ENCODE measurements around the gene MAVS.

The MAVS gene

GRCh38 chr20:3804254-3804751 lies 42.3 kb upstream of the MAVS start:
- H4K20me1 ChIP-seq (ENCODE audit: insufficient read depth, low read length) = peaks cover 24% of the 10 kb centered on the region
- no peak overlapping the region for H3K4me3 ChIP-seq (ENCODE audit: low read depth in 1 of 2, low read length in 2 of 2)
- peaks cover 69% of the 10 kb centered on the region for H3K36me3 ChIP-seq (ENCODE audit: insufficient read depth, low read length)
- no peak overlapping the region for H3K27ac ChIP-seq (ENCODE audit: low read length)
- peaks cover 12% of the 10 kb centered on the region for H3K79me2 ChIP-seq (ENCODE audit: insufficient read depth, low read length)
- TF ChIP-seq EZH2 (IDR thresholded peaks at IDR 0.05; ENCODE audit: borderline replicate concordance, low read depth, low read length, severe bottlenecking) = no peak
- no peak for TF ChIP-seq CTCF (IDR thresholded peaks at IDR 0.05; ENCODE audit: borderline replicate concordance, extremely low read depth, low read length, poor library complexity, severe bottlenecking)
- H2AFZ ChIP-seq (ENCODE audit: low read depth, low read length) = no peak overlapping the region
- no peak overlapping the region for H3K4me2 ChIP-seq (ENCODE audit: insufficient read depth, low read length)
- no peaks in the 10 kb centered on the region for H3K9me3 ChIP-seq (ENCODE audit: insufficient read depth, low read length, severe bottlenecking)
- no peak overlapping the region for H3K9ac ChIP-seq (ENCODE audit: low read depth, low read length)
- no peak for DNase-seq
- no peak for ATAC-seq (ENCODE audit: insufficient read depth, low read depth)
- no peaks in the 10 kb centered on the region for H3K27me3 ChIP-seq (ENCODE audit: insufficient read depth, low read length, poor library complexity)
- peaks cover 13% of the 10 kb centered on the region for H3K4me1 ChIP-seq (ENCODE audit: insufficient read depth, low read length)

- peaks cover 8% of the 10 kb centered on the region for H3K79me2 ChIP-seq (ENCODE audit: insufficient read depth, low read length)
- H3K27me3 ChIP-seq (ENCODE audit: insufficient read depth, low read length, poor library complexity) = no peaks in the 10 kb centered on the region
- H3K27ac ChIP-seq (ENCODE audit: low read length) = no peak overlapping the region
- no peak for TF ChIP-seq CTCF (IDR thresholded peaks at IDR 0.05; ENCODE audit: borderline replicate concordance, extremely low read depth, low read length, poor library complexity, severe bottlenecking)
- no peak for TF ChIP-seq EZH2 (IDR thresholded peaks at IDR 0.05; ENCODE audit: borderline replicate concordance, low read depth, low read length, severe bottlenecking)
- no peak overlapping the region for H2AFZ ChIP-seq (ENCODE audit: low read depth, low read length)
- H3K4me2 ChIP-seq (ENCODE audit: insufficient read depth, low read length) = no peak overlapping the region
- no peaks in the 10 kb centered on the region for H3K9me3 ChIP-seq (ENCODE audit: insufficient read depth, low read length, severe bottlenecking)
- peaks cover 8% of the 10 kb centered on the region for H3K4me1 ChIP-seq (ENCODE audit: insufficient read depth, low read length)
- no peak for ATAC-seq (ENCODE audit: insufficient read depth, low read depth)
- H3K9ac ChIP-seq (ENCODE audit: low read depth, low read length) = no peak overlapping the region
- H4K20me1 ChIP-seq (ENCODE audit: insufficient read depth, low read length) = peaks cover 21% of the 10 kb centered on the region
- H3K36me3 ChIP-seq (ENCODE audit: insufficient read depth, low read length) = peaks cover 65% of the 10 kb centered on the region
- no peak for DNase-seq
- H3K4me3 ChIP-seq (ENCODE audit: low read depth in 1 of 2, low read length in 2 of 2) = no peak overlapping the region
These were observed 41.9 kb upstream of the MAVS start for GRCh38 chr20:3804781-3805180.

- peaks cover 25% of the 10 kb centered on the region for H3K4me1 ChIP-seq (ENCODE audit: insufficient read depth, low read length)
- no peak overlapping the region for H3K27ac ChIP-seq (ENCODE audit: low read length)
These were observed 38.1 kb upstream of the MAVS start for GRCh38 chr20:3808544-3808943.

More at GRCh38 chr20:3808544-3808943, 38.1 kb upstream of the MAVS start:
- Histone ChIP-seq H3K9me3 (ENCODE audit: insufficient read depth, low read length, severe bottlenecking) (no peaks in the 10 kb centered on the region), H2AFZ (ENCODE audit: low read depth, low read length) (no peak overlapping the region), H3K79me2 (ENCODE audit: insufficient read depth, low read length) (no peaks in the 10 kb centered on the region), H3K27me3 (ENCODE audit: insufficient read depth, low read length, poor library complexity) (no peaks in the 10 kb centered on the region), H3K36me3 (ENCODE audit: insufficient read depth, low read length) (peaks cover 27% of the 10 kb centered on the region), H3K4me3 (ENCODE audit: low read depth in 1 of 2, low read length in 2 of 2) (no peak overlapping the region), H3K4me2 (ENCODE audit: insufficient read depth, low read length) (no peak overlapping the region), H4K20me1 (ENCODE audit: insufficient read depth, low read length) (peaks cover 6% of the 10 kb centered on the region; the same call in 1 of the 2 replicates), H3K9ac (ENCODE audit: low read depth, low read length) (no peak overlapping the region)
- no peak for TF ChIP-seq CTCF (IDR thresholded peaks at IDR 0.05; ENCODE audit: borderline replicate concordance, extremely low read depth, low read length, poor library complexity, severe bottlenecking)
- no peak for TF ChIP-seq EZH2 (IDR thresholded peaks at IDR 0.05; ENCODE audit: borderline replicate concordance, low read depth, low read length, severe bottlenecking)
- DNase-seq (no peak), ATAC-seq (ENCODE audit: insufficient read depth, low read depth) (no peak)

Measured in DND-41 (cell line).